GM21717 (cell line): ENCODE results near the gene ZNF687.
"Not testable (repeated sequence)": the region's sequence is repeated elsewhere in the genome, so short reads cannot be mapped to it uniquely, and the experiment has no call there.

Source experiments
- ATAC-seq: cut with Tn5 transposase; IDR thresholded peaks from one replicate; pipeline ENCODE4 v1.9.1; 2021; ENCODE audit warnings: mild to moderate bottlenecking, moderate library complexity; ENCODE audit not compliant: unreplicated experiment

The ZNF687 gene

DNA sequence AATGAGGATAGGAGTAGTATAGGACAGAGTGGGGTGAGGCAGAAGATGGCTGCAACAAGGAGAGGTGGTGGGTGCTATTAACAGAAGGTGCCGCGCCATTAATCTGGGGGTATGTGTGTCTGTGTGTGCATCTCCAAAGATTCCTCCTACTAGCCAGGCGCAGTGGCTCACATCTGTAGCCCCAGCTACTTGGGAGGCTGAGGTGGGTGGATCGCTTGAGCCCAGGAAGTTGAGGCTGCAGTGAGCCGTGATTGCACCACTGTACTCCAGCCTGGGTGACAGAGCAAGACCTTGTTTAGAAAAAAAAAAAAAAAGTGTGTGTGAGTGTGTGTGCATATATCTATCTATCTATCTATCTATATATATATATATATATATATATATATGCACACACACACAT, 6.8 kb upstream of the ZNF687 start:
- not testable (repeated sequence) for ATAC-seq

DNA sequence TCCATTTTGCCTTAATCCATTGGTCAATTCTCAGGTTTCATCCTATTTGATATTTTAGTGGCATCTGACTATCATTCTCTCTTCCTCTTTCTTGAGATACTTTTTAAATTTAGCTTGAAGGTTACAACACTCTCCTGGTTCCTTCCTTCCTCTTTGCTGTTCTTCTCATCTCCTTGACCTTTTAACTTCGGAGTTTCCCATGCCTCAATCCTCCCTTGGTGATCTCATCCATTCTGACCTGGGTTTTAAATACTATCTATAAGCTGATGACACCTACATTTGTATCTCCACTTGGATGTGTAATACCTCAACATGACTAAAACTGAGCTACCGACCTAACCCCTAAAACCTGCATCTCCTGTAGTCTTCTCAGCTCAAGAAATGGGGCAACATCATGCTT, 4.8 kb upstream of the ZNF687 start:
- ATAC-seq, result no peak

DNA sequence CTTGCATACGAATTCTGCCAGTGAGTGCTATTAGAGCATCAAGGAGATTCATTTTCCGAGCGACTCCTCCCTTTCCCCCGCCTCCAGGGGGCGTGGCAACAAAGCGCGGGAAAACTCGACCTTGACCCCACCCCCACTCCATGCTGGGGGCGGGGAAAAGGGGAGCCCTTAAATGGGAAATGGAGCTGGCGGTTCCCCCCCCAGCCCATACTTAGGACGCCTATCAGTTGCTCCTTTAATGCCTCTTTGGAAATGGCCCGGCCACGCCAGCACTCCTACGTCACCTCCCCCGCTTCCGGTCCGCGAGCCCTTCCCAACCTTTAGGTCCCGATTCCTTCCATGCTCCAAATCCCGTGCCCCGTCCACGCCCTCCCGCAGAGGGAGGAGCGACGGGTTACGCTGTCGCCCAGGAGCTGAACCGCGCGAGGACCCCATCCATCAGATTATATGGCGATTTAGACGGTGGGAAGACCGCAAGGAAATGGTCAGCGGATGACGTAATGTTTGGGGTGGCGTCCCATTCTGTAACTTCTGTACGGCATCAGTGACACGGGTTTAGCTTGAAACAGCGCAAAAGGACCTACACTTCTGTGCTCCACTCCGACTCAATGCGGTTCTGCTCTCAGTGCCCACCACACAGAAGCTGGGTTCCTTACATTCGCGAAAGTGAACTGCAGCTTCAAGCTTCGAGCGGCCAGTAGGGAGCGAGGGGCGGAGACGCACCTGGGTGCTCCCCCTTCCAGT, 702 bp upstream of the ZNF687 start:
- peak; percentile 34 for ATAC-seq

DNA sequence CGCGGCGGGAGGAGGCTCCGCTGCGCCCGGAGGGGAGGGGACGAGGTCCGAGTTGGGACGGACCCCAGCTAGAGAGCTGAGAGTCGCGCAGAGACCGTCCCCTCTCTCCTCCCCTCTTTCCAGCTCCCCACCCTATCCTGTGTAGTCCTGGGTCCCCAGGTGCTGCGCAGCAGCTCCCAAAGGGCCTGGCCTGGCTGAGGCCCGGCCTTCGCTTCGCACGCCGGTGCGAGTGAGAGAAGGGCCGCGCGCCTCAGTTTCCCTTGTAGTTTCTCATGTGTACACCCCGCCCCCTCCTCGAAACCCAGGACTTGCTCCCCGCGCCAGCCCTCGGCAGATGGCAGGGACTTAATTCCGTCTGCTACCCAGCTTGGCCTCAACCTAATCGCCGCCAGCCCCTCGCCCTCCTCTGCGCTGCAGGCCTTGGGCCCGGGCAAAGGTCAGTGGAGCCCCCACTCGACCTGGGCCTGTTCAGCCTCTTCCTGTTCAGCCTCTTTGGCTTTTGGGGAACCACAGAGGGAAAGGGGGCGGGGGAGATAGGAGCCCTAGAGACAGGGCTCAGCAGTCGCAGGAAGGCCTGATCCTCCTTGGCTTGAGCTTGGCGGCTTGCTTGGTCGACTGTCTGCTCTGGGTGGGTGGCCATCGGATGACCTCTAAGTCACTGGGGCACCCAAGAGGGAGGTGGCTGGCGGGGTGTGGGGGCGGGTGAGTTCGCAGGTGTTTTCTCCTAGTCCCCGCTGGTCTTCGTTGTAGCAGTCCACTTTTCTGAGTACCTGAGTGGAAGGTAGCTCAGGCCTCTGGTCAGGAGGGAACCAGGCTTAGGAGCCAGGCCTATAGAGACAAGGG, 1.0 kb downstream of the ZNF687 start:
- no peak for ATAC-seq

DNA sequence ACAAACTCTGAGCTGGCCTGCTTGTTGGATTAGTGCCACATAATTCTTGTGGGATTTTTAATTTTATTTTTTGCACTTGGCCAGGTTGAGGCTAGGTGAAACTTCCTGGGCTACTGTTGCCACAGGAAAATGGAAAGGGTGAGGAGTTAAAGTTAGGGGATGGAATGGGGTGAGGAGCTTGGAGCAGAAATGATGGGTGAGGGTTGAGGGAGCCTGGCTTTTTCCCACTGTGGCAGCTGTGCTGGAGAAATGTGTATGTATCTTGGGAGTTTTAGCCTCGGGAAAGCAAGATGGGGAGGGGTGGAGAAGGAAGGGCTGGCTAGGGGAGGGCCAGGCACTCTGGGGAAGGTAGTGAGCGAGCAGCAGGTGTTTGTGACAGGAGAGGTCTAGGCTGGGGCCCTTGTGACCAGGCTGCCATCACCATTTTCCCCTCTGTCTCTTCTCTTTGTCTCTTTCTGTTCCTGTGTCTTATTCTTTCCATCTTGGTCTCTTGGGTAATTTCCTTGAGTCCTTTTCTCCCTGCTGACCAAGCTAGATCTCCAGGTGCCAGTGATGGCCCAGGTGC, 2.0 kb downstream of the ZNF687 start:
- no peak for ATAC-seq

DNA sequence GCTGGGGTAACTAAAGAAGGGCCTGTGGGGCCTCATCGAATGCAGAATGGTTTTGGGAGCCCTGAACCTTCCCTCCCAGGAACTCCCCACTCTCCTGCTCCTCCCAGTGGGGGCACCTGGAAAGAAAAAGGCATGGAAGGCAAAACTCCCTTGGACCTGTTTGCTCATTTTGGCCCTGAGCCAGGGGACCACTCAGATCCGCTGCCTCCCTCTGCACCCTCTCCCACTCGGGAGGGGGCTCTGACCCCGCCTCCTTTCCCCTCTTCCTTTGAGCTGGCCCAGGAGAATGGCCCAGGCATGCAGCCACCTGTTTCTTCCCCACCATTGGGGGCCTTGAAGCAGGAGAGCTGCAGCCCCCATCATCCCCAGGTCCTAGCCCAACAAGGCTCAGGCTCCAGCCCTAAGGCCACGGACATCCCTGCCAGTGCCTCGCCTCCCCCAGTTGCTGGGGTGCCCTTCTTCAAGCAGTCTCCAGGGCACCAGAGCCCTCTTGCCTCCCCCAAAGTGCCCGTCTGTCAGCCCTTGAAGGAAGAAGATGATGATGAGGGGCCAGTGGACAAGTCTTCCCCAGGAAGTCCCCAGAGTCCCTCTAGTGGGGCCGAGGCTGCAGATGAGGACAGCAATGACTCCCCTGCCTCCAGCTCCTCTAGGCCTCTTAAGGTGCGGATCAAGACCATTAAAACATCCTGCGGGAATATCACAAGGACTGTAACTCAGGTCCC, 4.7 kb downstream of the ZNF687 start:
- no peak for ATAC-seq

DNA sequence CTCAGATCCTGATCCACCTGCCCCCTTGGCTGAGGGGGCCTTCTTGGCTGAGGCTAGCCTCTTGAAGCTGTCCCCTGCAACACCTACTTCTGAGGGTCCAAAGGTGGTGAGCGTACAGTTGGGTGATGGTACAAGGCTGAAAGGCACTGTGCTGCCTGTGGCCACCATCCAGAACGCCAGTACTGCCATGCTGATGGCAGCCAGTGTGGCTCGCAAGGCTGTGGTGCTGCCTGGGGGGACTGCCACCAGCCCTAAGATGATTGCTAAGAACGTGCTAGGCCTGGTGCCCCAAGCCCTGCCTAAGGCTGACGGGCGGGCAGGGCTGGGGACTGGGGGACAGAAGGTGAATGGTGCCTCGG, 5.2 kb downstream of the ZNF687 start:
- no peak for ATAC-seq

DNA sequence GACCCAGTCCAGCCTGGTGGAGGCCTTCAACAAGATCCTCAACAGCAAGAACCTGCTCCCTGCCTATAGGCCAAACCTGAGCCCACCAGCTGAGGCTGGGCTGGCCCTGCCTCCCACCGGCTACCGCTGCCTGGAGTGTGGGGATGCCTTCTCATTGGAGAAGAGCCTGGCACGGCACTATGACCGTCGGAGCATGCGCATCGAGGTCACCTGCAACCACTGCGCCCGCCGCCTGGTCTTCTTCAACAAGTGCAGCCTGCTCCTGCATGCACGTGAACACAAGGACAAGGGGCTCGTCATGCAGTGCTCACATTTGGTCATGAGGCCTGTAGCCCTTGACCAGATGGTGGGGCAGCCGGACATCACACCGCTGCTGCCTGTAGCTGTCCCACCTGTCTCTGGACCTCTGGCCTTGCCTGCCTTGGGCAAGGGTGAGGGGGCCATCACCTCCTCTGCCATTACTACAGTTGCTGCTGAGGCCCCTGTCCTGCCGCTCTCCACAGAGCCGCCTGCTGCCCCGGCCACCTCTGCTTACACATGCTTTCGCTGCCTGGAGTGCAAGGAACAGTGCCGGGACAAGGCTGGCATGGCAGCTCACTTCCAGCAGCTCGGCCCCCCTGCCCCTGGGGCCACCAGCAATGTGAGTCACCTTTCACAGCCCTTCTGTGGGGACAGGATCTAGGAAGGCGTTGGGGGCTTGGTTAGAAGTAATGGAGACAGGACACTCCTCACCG, 5.8 kb downstream of the ZNF687 start:
- ATAC-seq, result no peak

DNA sequence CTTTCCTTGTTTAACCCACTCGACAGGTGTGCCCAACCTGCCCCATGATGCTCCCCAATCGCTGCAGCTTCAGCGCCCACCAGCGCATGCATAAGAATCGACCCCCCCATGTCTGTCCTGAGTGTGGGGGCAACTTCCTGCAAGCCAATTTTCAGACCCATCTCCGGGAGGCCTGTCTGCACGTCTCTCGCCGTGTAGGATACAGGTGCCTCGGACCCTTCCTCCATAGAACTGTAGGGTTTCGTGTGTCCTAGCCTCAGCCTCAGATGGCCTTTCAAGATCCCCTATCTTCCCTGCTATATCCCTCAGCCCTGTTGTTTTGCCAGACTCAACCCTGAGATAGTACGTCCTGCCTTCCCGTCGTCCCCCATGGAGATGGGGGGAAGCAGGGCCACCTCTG, 6.4 kb downstream of the ZNF687 start:
- no peak for ATAC-seq

DNA sequence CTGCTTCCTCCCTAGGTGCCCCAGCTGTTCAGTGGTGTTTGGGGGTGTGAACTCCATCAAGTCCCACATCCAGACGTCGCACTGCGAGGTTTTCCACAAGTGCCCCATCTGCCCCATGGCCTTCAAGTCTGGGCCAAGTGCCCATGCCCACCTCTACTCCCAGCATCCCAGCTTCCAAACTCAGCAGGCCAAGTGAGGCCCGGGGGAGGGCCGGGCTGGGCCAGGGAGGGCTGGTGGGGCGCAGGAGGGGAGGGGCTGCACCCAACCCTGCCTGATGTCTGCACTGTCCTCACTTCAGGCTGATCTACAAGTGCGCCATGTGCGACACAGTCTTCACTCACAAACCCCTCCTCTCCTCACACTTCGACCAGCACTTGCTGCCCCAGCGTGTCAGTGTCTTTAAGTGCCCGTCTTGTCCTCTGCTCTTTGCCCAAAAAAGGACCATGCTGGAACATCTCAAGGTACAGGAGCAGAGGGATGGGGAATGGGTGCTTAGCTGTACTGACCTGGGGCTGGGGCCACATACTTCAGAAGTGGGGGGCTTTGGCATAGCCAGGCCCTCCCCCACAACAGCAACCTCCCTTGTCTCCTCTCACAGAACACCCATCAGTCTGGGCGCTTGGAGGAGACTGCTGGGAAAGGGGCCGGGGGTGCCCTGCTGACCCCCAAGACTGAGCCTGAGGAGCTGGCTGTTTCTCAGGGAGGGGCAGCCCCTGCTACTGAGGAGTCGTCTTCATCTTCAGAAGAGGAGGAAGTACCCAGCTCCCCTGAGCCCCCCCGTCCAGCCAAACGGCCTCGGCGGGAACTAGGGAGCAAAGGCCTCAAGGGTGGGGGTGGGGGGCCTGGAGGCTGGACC, 7.2 kb downstream of the ZNF687 start:
- ATAC-seq, result no peak

DNA sequence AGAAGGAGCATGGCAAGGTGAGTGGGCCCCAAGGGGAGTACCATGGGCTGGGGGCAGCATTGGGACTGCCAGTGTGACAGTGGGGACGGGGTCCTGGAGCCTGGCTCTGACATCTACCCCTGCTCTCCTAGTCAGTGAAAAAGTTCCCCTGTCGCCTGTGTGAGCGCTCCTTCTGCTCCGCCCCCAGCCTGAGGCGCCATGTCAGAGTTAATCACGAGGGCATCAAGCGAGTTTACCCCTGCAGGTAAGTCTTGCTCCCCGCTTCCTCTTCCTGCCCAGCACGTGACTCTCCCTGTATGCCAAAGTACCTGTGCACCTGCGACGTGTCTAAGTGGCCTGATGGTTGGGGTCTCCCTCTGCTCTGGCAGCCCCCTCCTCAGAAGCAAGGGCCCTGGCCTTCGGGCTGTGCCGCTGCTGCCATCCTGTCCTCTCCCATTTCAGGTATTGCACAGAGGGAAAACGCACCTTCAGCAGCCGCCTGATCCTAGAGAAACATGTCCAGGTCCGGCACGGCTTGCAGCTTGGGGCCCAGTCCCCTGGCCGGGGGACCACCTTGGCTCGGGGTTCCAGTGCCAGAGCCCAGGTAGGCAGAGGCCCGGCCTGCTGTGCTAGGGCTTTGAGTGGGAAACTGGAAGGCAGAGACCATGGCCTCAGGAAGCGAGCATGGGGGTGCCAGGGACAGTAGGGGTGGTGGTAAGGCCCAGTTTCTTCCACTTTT, 8.1 kb downstream of the ZNF687 start:
- no peak for ATAC-seq

DNA sequence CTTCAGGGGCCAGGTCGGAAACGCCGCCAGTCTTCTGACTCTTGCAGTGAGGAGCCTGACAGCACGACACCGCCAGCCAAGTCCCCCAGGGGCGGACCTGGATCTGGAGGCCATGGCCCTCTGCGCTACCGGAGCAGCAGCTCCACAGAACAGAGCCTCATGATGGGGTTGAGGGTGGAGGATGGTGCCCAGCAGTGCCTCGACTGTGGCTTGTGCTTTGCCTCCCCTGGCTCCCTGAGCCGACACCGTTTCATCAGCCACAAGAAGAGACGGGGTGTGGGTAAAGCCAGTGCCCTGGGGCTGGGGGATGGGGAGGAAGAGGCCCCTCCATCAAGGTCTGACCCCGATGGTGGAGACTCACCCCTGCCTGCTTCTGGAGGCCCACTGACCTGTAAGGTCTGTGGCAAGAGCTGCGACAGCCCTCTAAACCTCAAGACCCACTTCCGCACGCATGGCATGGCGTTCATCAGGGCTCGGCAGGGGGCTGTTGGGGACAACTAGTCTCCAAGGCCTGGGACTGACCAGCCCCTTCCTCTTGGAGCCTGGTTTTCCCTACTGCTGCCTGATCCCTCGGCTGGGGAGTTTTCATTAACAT, 8.7 kb downstream of the ZNF687 start:
- no peak for ATAC-seq

DNA sequence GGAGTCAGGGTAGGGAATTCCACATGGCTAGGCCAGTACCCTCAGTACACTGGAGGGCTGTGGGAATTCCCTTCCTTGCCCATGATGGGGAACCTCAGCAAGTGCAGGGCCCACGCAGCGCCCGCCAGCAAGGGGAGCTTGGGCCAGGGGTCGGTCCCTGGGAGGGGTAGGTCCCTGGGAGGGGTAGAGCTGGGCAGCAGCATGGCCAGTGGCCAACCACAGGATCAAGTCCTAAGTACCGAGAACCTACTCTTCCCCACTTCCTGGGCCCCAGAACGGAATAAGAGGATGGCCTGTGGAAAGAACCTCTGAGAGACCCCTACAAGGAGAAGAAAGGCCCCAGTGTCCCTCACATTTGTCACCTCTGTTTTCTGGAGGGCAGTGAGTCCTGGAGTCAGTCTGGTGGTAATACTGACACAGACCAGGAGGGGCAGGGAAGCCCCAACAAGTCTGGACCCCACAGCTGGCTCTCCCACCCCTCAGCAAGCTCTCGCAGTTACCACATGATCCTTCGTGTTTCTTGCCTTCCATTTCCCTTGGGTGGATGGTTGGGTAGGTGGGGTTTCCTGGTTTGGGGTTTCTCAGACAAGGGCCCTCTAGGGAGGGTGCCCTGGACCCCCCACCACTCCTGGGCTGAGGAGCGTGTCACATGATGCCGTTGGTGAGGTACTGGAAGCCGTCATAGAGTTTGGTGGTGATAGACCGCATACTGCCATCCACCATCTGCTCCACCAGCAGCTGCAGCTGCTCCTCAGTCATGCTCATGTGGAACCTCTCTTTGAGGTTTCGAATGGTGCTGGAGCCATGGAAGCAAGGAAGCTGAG, 10.3 kb downstream of the ZNF687 start:
- no peak for ATAC-seq

DNA sequence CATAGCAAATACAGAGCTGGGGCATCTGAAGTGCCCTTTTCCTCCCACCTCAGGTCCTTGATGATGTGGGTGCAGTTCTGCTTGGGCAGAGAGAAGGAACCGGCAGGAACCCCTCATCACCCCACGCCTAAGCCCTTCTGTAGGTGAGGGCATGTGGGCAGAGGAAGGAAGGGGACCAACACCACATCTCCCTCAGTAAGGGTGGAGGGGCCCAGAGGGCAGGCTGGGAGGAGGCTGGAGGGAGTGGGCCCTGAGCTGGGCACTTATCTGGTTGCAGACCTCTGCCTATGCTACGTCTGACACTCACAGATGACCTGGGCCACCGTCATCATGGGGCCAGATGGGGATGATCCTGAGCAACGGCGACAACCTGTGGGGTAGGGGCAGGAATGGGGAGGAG, 11.0 kb downstream of the ZNF687 start:
- no peak for ATAC-seq

DNA sequence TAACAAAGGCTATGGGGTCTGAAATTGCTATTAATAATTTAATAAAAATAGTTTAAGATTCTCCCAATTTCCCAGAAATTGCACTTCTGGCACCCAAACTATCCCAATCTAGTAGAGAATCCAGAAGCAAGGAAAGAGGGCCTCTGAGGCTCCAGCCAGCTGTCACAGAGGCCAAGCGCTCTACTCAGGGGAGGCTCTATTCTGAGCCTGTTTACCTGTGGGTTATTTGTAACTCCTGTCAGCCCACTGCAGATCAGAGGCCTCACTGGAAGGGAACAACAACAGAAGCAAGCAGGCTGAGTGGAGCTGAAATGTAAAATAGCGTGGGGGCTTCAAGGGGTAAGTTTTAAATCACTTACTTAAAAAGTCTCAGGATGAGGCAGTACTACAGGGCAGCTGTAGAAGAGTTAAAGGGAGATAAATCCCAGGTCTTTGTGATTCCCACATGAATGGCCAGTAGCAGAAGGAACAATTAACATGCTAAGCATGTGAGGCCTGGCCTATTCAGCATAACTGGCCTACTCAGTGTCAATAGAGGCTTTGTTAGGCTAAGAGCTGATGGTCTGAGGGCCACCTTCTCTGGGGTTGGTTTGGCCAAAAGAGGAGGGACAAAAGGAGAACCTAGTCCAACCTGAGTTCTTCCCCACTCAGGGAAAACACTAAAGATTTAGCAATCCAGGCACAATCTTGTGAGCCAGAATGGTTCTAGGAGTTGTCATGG, 12.8 kb downstream of the ZNF687 start:
- ATAC-seq, result no peak

DNA sequence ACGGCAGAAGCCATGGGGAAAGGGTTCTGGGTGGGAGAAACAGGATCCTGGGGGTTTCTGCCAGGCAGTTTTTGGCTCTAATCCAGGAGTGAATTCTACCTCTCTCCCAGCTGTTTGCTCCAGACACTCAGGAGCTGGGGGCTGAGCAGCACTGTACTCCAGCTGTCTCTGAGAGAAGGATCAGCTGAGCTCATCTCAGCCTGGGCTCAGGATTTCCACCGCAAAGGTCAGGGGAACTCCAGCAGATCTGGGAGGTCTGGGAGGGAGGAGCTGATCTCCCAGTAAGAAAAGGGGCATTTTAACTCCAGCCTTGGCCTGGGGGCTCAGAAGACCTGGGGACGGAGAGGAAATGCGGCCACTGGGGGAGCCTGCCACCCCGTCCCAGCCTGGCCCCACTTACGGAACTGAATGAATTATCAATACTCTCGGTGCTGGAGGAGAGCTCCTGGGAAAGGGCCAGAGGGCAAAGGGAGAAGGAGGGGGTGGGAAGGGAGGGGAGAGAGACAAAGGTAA, 27.8 kb downstream of the ZNF687 start:
- ATAC-seq, result no peak

DNA sequence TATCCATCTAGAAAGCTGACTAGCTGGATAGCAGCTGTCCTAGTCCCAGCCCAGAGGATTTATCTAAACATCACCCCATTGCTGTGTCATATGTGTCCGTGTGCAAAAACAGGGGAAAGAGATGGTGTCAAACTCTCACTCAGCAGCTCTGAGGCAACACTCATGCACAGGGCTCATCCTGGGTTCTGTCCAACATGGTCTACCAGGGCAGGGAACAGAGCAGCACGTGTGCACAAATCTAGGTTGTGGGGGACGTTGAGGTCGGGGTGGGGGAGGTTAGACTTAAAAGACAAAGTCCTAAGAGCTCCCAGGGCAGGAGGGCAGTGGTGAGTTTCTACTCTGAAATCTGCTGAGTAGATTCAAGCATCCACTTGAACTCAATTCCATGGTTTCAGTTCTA, 28.9 kb downstream of the ZNF687 start:
- ATAC-seq, result no peak
